ENCODE results near the gene GRID1. TPM values are rescaled to one million over a fixed set of nuclear protein-coding genes. Genes with fewer than 3 reads are reported as not detected.

The GRID1 gene
- polyA plus RNA-seq, 1 experiment = 0.49 TPM

DNA sequence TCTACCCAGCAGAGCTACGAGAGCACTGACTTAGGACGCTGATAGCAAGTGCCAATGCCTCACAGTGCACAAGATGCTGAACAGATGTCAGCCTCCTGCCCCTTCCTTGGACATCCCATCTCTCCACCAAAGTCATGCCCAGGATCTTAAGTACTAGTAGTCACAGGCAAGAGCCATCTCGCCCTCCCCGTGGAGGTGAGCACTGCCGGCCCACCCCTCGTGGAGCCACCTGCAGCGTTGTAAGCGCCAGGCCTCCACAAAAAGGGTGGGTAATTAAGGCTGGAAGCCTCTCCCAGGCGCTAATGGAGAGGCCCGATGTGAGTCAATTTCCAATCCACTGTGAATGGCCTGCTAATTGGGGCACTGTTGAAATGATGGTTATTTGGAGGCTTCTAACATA, 156.2 kb downstream of the GRID1 start:
- Histone ChIP-seq H3K27me3 (ENCODE audit: control insufficient read depth, insufficient read depth, low read length) (no peaks in the 10 kb centered on the region), H3K36me3 (ENCODE audit: control insufficient read depth, insufficient read depth, low read length) (no peaks in the 10 kb centered on the region), H3K4me3 (ENCODE audit: low read depth, low read length) (no peak overlapping the region)
- CTCF ChIA-PET = no interaction called here
- TF ChIP-seq CTCF (IDR thresholded peaks at IDR 0.05; ENCODE audit: insufficient read depth, low read depth, low read length) = no peak
- DNase-seq (ENCODE audit: low read depth) = no peak
- POLR2A ChIA-PET = no interaction called here

DNA sequence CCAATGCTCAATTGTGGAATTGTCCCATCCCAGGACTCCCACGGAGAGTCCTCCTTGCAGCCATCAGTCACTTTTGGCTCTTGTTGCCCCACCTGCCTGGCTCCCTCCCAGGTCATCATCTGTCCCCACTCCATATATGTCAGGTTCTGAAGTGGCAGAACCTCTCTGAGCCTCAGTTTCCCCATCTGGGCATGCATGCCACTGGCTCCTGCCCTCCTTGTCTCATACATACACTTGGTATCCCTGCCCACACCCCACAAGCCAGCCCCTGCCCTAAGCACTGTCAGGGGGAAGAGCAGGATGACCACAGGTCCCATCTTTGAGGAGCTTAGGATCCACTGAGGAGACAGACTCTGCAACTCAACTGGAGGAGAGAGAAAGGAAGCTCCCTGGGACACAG, 156.9 kb downstream of the GRID1 start:
- Histone ChIP-seq H3K36me3 (ENCODE audit: control insufficient read depth, insufficient read depth, low read length) (no peaks in the 10 kb centered on the region), H3K27me3 (ENCODE audit: control insufficient read depth, insufficient read depth, low read length) (no peaks in the 10 kb centered on the region), H3K4me3 (ENCODE audit: low read depth, low read length) (no peak overlapping the region)
- POLR2A ChIA-PET = no interaction called here
- TF ChIP-seq CTCF (IDR thresholded peaks at IDR 0.05; ENCODE audit: insufficient read depth, low read depth, low read length) = no peak
- CTCF ChIA-PET = no interaction called here
- DNase-seq (ENCODE audit: low read depth) = no peak

- Histone ChIP-seq H3K36me3 (ENCODE audit: control insufficient read depth, insufficient read depth, low read length) (no peaks in the 10 kb centered on the region), H3K27me3 (ENCODE audit: control insufficient read depth, insufficient read depth, low read length) (no peaks in the 10 kb centered on the region), H3K4me3 (ENCODE audit: low read depth, low read length) (no peak overlapping the region)
- CTCF ChIA-PET = interaction anchor here (1.0 kb wide), 1 partner anchor 18 kb away, joined by 3 read pairs; no protein-coding TSS in a partner anchor
- no peak for DNase-seq (ENCODE audit: low read depth)
- no peak for TF ChIP-seq CTCF (IDR thresholded peaks at IDR 0.05; ENCODE audit: insufficient read depth, low read depth, low read length)
- POLR2A ChIA-PET = no interaction called here
Observed at GRCh38 chr10:86207226-86207625, 159.4 kb downstream of the GRID1 start.

- no peaks in the 10 kb centered on the region for H3K36me3 ChIP-seq (ENCODE audit: control insufficient read depth, insufficient read depth, low read length)
- TF ChIP-seq CTCF (IDR thresholded peaks at IDR 0.05; ENCODE audit: insufficient read depth, low read depth, low read length) = no peak
- no peak overlapping the region for H3K4me3 ChIP-seq (ENCODE audit: low read depth, low read length)
- POLR2A ChIA-PET = no interaction called here
- DNase-seq (ENCODE audit: low read depth) = no peak
- no peaks in the 10 kb centered on the region for H3K27me3 ChIP-seq (ENCODE audit: control insufficient read depth, insufficient read depth, low read length)
- CTCF ChIA-PET = interaction anchor here (1.0 kb wide), 1 partner anchor 19 kb away, joined by 3 read pairs; no protein-coding TSS in a partner anchor
Observed at GRCh38 chr10:86206240-86206579, 160.4 kb downstream of the GRID1 start.

DNA sequence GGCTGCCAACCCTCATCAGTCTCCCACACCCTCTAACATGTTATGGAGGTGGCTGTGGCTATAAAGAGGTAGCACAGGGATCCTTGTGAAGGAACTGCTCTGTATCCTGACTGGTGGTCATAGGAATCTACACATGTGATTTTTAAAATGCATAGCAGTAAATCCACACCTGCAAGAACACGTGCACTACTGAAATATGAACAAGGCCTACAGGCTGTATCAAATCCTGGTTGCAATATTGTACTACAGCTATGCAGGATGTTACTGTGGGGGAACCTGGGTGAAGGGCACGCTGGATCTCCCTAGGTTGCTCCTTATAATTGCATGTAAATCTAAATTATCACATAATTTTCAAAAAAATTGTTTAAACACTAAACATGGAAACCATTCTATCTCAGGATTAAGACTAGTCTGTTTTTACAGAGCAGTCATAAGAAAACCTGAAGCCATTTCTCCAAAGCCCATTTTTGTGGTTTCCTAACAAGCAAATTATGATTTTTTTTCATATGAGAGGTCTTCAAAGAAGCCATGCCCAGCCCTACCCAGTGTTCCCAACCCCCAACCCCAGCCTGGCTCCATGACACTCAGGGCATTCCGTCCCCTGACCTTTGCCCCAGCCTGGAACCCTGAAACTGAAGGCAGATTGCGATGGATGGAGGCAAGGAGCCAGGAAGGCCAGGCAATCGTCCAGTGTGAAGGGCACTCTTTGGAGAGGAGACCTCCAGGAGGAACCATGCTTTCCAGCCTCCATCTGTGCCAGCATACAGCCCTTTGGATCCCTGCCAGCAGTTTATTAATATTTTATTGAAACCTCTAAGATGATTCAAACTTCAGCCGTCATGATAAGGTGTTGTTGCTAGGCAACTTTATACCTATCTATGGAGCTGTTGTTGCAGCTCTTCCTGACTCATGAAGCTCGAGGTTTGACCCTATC, 161.0 kb downstream of the GRID1 start:
- H3K27me3 ChIP-seq (ENCODE audit: control insufficient read depth, insufficient read depth, low read length) = no peaks in the 10 kb centered on the region
- CTCF ChIA-PET = no interaction called here
- POLR2A ChIA-PET = no interaction called here
- DNase-seq (ENCODE audit: low read depth) = no peak
- H3K4me3 ChIP-seq (ENCODE audit: low read depth, low read length) = no peak overlapping the region
- no peak for TF ChIP-seq CTCF (IDR thresholded peaks at IDR 0.05; ENCODE audit: insufficient read depth, low read depth, low read length)
- H3K36me3 ChIP-seq (ENCODE audit: control insufficient read depth, insufficient read depth, low read length) = no peaks in the 10 kb centered on the region
